GM13977 (cell line): ENCODE results near the gene ADCY10.

Experiments
- DNase-seq: peaks from one replicate; pipeline ENCODE4 v3.0.0; 2012; ENCODE audit warnings: low spot score
- CTCF ChIP-seq: IDR thresholded peaks from 2 replicates; pipeline ENCODE4 v1.5.1; 2012; ENCODE audit warnings: mild to moderate bottlenecking, control low read depth; ENCODE audit not compliant: insufficient read depth; ENCODE audit errors: extremely low read depth, missing control alignments
- in situ Hi-C: fragments of 300-500 bp; cut with MboI; formaldehyde crosslinking; loops from one replicate; pipeline ENCODE4 v1.12.0; 2022; ENCODE audit warnings: low sequenced_read_pairs, low pct_unique_long_range_greater_than_20kb, mixed read lengths, inconsistent platforms; ENCODE audit not compliant: unreplicated experiment

The ADCY10 gene

GRCh38 chr1:167824163-167824794 lies 89.7 kb downstream of the ADCY10 start:
- in situ Hi-C loops = no loop called here
- no peak for TF ChIP-seq CTCF
- no peak for DNase-seq

- no peak for DNase-seq
- in situ Hi-C loops = no loop called here
- no peak for TF ChIP-seq CTCF
Measured at GRCh38 chr1:167821969-167822685, 91.8 kb downstream of the ADCY10 start.

GRCh38 chr1:167821356-167821685 lies 92.6 kb downstream of the ADCY10 start:
- no peak for DNase-seq
- no peak for TF ChIP-seq CTCF
- in situ Hi-C loops = no loop called here

- DNase-seq = no peak
- in situ Hi-C loops = no loop called here
- TF ChIP-seq CTCF = no peak
Measured at GRCh38 chr1:167820684-167821355, 93.1 kb downstream of the ADCY10 start.

- in situ Hi-C loops = no loop called here
- TF ChIP-seq CTCF = no peak
- DNase-seq = peak; percentile 74
Measured at GRCh38 chr1:167819849-167820683, 93.9 kb downstream of the ADCY10 start.

GRCh38 chr1:167815650-167816049 lies 98.3 kb downstream of the ADCY10 start:
- in situ Hi-C loops = no loop called here
- TF ChIP-seq CTCF = no peak

More at GRCh38 chr1:167815650-167816049, 98.3 kb downstream of the ADCY10 start:
- DNase-seq = no peak
